Heart right ventricle (tissue), 16 donors: ENCODE results near the gene ERBB4. TPM values are rescaled to one million over a fixed set of nuclear protein-coding genes. Genes with fewer than 3 reads are reported as not detected.

ENCODE experiments used
- ATAC-seq, 8 donors: fragments of 200-7000 bp; cut with Tn5 transposase; one replicate each; pipeline ENCODE4 v1.9.1; 2020; ENCODE audit warnings: mild to moderate bottlenecking in 8 of 8, moderate library complexity in 8 of 8, moderate number of reproducible peaks in 1 of 8
- DNase-seq, 2 donors: peaks; one replicate each; pipeline ENCODE4 v3.0.0-alpha.2; 2020
- H3K27ac ChIP-seq, 10 donors: fragments of 200-600 bp; sonication (generic) in 2 of 10; one replicate each; pipeline versions ENCODE4 v1.5.0 to v1.8.0; 2020 to 2022; ENCODE audit warnings: mild to moderate bottlenecking in 3 of 10
- H3K27me3 ChIP-seq, 7 donors: fragments of 200-600 bp; one replicate each; pipeline ENCODE4 v1.8.0; 2021 to 2022; ENCODE audit warnings: mild to moderate bottlenecking in 2 of 7
- H3K36me3 ChIP-seq, 9 donors: fragments of 200-600 bp; sonication (generic) in 1 of 9; one replicate each; pipeline versions ENCODE4 v1.5.0 to v1.8.0; 2020 to 2022; ENCODE audit warnings: mild to moderate bottlenecking in 2 of 9
- H3K4me1 ChIP-seq, 9 donors: fragments of 200-600 bp; sonication (generic) in 1 of 9; one replicate each; pipeline versions ENCODE4 v1.5.0 to v1.8.0; 2020 to 2022; ENCODE audit warnings: mild to moderate bottlenecking in 4 of 9
- H3K4me3 ChIP-seq, 10 donors: fragments of 200-600 bp; sonication (generic) in 2 of 10; one replicate each; pipeline versions ENCODE4 v1.5.0 to v1.8.0; 2020 to 2022; ENCODE audit warnings: mild to moderate bottlenecking in 7 of 10, moderate library complexity in 2 of 10
- H3K9me3 ChIP-seq, 11 donors: fragments of 200-600 bp in 10 of 11; sonication (generic) in 2 of 11; one replicate each; pipeline versions ENCODE4 v1.5.0 to v1.8.0; 2013 to 2022; ENCODE audit warnings: mild to moderate bottlenecking in 2 of 11, control low read depth in 1 of 11, moderate library complexity in 1 of 11
- CTCF ChIP-seq, 9 donors: fragments of 200-600 bp; sonication (generic) in 2 of 9; IDR thresholded peaks; one replicate each; pipeline versions ENCODE4 v1.5.0 to v1.8.0; 2021 to 2022; ENCODE audit warnings: antibody characterized with exemption in 9 of 9, mild to moderate bottlenecking in 5 of 9, moderate library complexity in 1 of 9
- WGBS, 2 donors: extraction: QIAGEN DNeasy Blood & Tissue Kit; methylation state at CpG; one replicate each; pipeline ENCODE4 v1.1.7; 2013; ENCODE audit warnings: inconsistent platforms in 1 of 2; 5-methylcytosine and 5-hydroxymethylcytosine counted together
- intact Hi-C, 10 donors: fragments of 100-400 bp; cut with DNase I; formaldehyde crosslinking; loops; one replicate each; pipeline versions ENCODE4 v1.11.1 to v1.14.2; 2022
- polyA plus RNA-seq, 2 donors: library from polyadenylated mRNA; stranded (reverse); fragments of 200-250 nt; gene quantifications; one replicate each; pipeline ENCODE4 v1.2.3, GENCODE V29; 2013
- total RNA-seq, 10 donors: library from RNA; stranded (reverse); fragmentation: NEBNext Ultra II Directional in 3 of 10; extraction: Animal tissue kit (Norgen Biotek cat#: 25700) in 3 of 10; gene quantifications; one replicate each; pipeline versions ENCODE4 v1.2.1 to v1.2.4, GENCODE V29; 2021 to 2023
- donor health status: Arrhythmogenic right ventricular cardiomyopathy.
- donor health status: ischemic (EF 13 %, LVEDD 7.1; RV severe dilation, severe dysfunction).
- donor health status: healthy with polysubstance abuse.
- donor health status: DM: no; HTN: yes; CAD: no.
- donor health status: DM: no; HTN: no; CAD: no.
- donor health status: ischemic (EF 25% LVEDD 6.9; RV normal size, moderate dysfunction).
- donor health status: ischemic (EF 25% LVEDD 5.7; RV mildly dilated, moderate dysfunction).
- donor health status: healthy.
- donor health status: DM: yes; HTN: yes; CAD: no.
- donor health status: Ischemic cardiomyopathy.
- donor health status: ischemic (EF 35%, LVEDD 5.7; RV mildly dilated, moderate dysfunction).
- donor health status: nonischemic (EF 11% LVEDD 7.7; RV severe dilation, severe dysfunction).
- donor health status: DM: yes; HTN: yes; CAD: no.
- donor health status: PGD.
- donor health status: ischemic (EF 29% LVEDD 5.4; RV normal size, mild dysfunction).
- donor health status: nonischemic (EF 23%, LVEDD 6.1; RV moderate dilation, normal function).

The ERBB4 gene
- total and polyA plus RNA-seq, 12 donors, result 1.2 to 24.6 (median 16.1) TPM

- Histone ChIP-seq H3K4me3 (no peak overlapping the region), H3K36me3 (no peaks in the 10 kb centered on the region), H3K9me3 (no peaks in the 10 kb centered on the region), H3K4me1 (peaks cover 0 to 7% (median 0%) of the 10 kb centered on the region in 9 donors), H3K27ac (no peak overlapping the region), H3K27me3 (no peaks in the 10 kb centered on the region)
- DNase-seq (no peak), ATAC-seq (no peak)
- intact Hi-C loops, result loop anchor here in 1 of 10 donors (10.0 kb wide), 1 partner anchor 186 kb away; the partner anchor contains the start of gene ERBB4
- no peak for TF ChIP-seq CTCF (IDR thresholded peaks at IDR 0.05)
- 53 to 58% methylated on average over 4 of the region's 4 CpGs for WGBS, 2 donors
Measured at GRCh38 chr2:212348501-212348900, 190.1 kb downstream of the ERBB4 start.

- H3K36me3 ChIP-seq, result no peaks in the 10 kb centered on the region
- H3K9me3 ChIP-seq, result no peaks in the 10 kb centered on the region
- intact Hi-C loops, result loop anchor here in 1 of 10 donors (10.0 kb wide), 1 partner anchor 188 kb away; the partner anchor contains the start of gene ERBB4
- peaks cover 0 to 7% (median 0%) of the 10 kb centered on the region in 9 donors for H3K4me1 ChIP-seq
- no peaks in the 10 kb centered on the region for H3K27me3 ChIP-seq
- TF ChIP-seq CTCF (IDR thresholded peaks at IDR 0.05), result no peak
- no peak overlapping the region for H3K4me3 ChIP-seq
- WGBS, 2 donors, result 35 to 41% methylated on average over 2 of the region's 2 CpGs
- DNase-seq (no peak), ATAC-seq (no peak)
- H3K27ac ChIP-seq, result no peak overlapping the region
Measured at GRCh38 chr2:212346865-212347264, 191.7 kb downstream of the ERBB4 start.

- Histone ChIP-seq H3K4me1 (peaks cover 0 to 7% (median 0%) of the 10 kb centered on the region in 9 donors), H3K27ac (no peak overlapping the region), H3K9me3 (no peaks in the 10 kb centered on the region), H3K4me3 (no peak overlapping the region), H3K36me3 (no peaks in the 10 kb centered on the region), H3K27me3 (no peaks in the 10 kb centered on the region)
- TF ChIP-seq CTCF (IDR thresholded peaks at IDR 0.05), result no peak
- ATAC-seq (peak in 3 of 8 donors; percentile 61 to 83 (median 68)), DNase-seq (peak in 1 of 2 donors; percentile 4)
- WGBS, 2 donors, result 0 to 3% methylated on average over 1 of the region's 1 CpG
- intact Hi-C loops, result loop anchor here in 1 of 10 donors (10.0 kb wide), 1 partner anchor 189 kb away; the partner anchor contains the start of gene ERBB4
Measured at GRCh38 chr2:212345966-212346365, 192.6 kb downstream of the ERBB4 start.

GRCh38 chr2:212344131-212344530 is 194.5 kb downstream of the ERBB4 start:
- no peak overlapping the region for H3K27ac ChIP-seq
- H3K4me3 ChIP-seq, result no peak overlapping the region
- WGBS, 2 donors, result 84 to 87% methylated on average over 2 of the region's 2 CpGs
- intact Hi-C loops, result loop anchor here in 1 of 10 donors (10.0 kb wide), 1 partner anchor 191 kb away; the partner anchor contains the start of gene ERBB4
- no peak for TF ChIP-seq CTCF (IDR thresholded peaks at IDR 0.05)
- no peaks in the 10 kb centered on the region for H3K9me3 ChIP-seq
- ATAC-seq (no peak), DNase-seq (no peak)
- peaks cover 0 to 7% (median 0%) of the 10 kb centered on the region in 9 donors for H3K4me1 ChIP-seq
- no peaks in the 10 kb centered on the region for H3K36me3 ChIP-seq
- H3K27me3 ChIP-seq, result no peaks in the 10 kb centered on the region
